ENCODE results near the gene FOXO3. TPM values are rescaled to one million over a fixed set of nuclear protein-coding genes. Genes with fewer than 3 reads are reported as not detected.

The FOXO3 gene
- 10 to 100 TPM; 52.3 to 71.2 (median 61.3) TPM for total RNA-seq

- Histone ChIP-seq H3K9me3 (no peaks in the 10 kb centered on the region), H3K4me3 (peak within 1 kb of the TSS; percentile 86), H3K36me3 (no peaks in the 10 kb centered on the region), H3K27me3 (no peaks in the 10 kb centered on the region), H3K4me1 (peaks cover 0 to 8% of the 10 kb centered on the region in 2 donors), H3K27ac (peak within 1 kb of the TSS; percentile 99 to 100)
- peak; percentile 92 to 93 for DNase-seq
- intact Hi-C loops (cut with DNase I; ENCODE audit: low total_unique reads), result loop anchor here (10.0 kb wide), 1 partner anchor 114 kb away; no protein-coding TSS in a partner anchor
- peak; percentile 87 to 93 for TF ChIP-seq POLR2A (IDR thresholded peaks at IDR 0.05)
- peak in 1 of 4 experiments; percentile 14 for TF ChIP-seq CTCF (IDR thresholded peaks at IDR 0.05)
Observed at GRCh38 chr6:108560463-108561308, at the start of gene FOXO3. FOXO3 (plus strand) TSS chr6:108560917; CDS start chr6:108561209, 292 bp downstream.

GRCh38 chr6:108518714-108519576 is 41.8 kb upstream of the FOXO3 start:
- H3K9me3 ChIP-seq, result no peaks in the 10 kb centered on the region
- no peak for DNase-seq
- H3K27ac ChIP-seq, result no peak overlapping the region
- intact Hi-C loops (cut with DNase I; ENCODE audit: low total_unique reads), result no loop called here
- no peak overlapping the region for H3K4me3 ChIP-seq
- no peak for TF ChIP-seq POLR2A (IDR thresholded peaks at IDR 0.05)
- no peak for TF ChIP-seq CTCF (IDR thresholded peaks at IDR 0.05)
- no peaks in the 10 kb centered on the region for H3K27me3 ChIP-seq
- H3K36me3 ChIP-seq, result no peaks in the 10 kb centered on the region
- no peaks in the 10 kb centered on the region for H3K4me1 ChIP-seq

GRCh38 chr6:108521616-108522107 is 39.1 kb upstream of the FOXO3 start:
- Histone ChIP-seq H3K9me3 (no peaks in the 10 kb centered on the region), H3K4me3 (no peak overlapping the region), H3K27ac (no peak overlapping the region), H3K36me3 (no peaks in the 10 kb centered on the region), H3K27me3 (no peaks in the 10 kb centered on the region), H3K4me1 (no peaks in the 10 kb centered on the region)
- DNase-seq, result no peak
- intact Hi-C loops (cut with DNase I; ENCODE audit: low total_unique reads), result loop anchor here (10.0 kb wide), 1 partner anchor 407 kb away; no protein-coding TSS in a partner anchor
- no peak for TF ChIP-seq POLR2A (IDR thresholded peaks at IDR 0.05)
- TF ChIP-seq CTCF (IDR thresholded peaks at IDR 0.05), result no peak

- Histone ChIP-seq H3K9me3 (no peaks in the 10 kb centered on the region), H3K4me3 (no peak overlapping the region), H3K27me3 (no peaks in the 10 kb centered on the region), H3K4me1 (no peaks in the 10 kb centered on the region), H3K36me3 (no peaks in the 10 kb centered on the region), H3K27ac (no peak overlapping the region)
- no peak for DNase-seq
- TF ChIP-seq POLR2A (IDR thresholded peaks at IDR 0.05) (no peak), CTCF (IDR thresholded peaks at IDR 0.05) (no peak)
- intact Hi-C loops (cut with DNase I; ENCODE audit: low total_unique reads), result loop anchor here (10.0 kb wide), 1 partner anchor 409 kb away; no protein-coding TSS in a partner anchor
Observed at GRCh38 chr6:108523697-108524096, 37.0 kb upstream of the FOXO3 start.

Data from uterus (tissue), 4 donors.